ENCODE results near the gene PKN3.
"Not testable (repeated sequence)": the region's sequence is repeated elsewhere in the genome, so short reads cannot be mapped to it uniquely, and the experiment has no call there.

PKN3 gene

GRCh38 chr9:128693738-128694137 is 8.6 kb upstream of the PKN3 start:
- not testable (repeated sequence) for DNase-seq (ENCODE audit: low read depth)

DNA sequence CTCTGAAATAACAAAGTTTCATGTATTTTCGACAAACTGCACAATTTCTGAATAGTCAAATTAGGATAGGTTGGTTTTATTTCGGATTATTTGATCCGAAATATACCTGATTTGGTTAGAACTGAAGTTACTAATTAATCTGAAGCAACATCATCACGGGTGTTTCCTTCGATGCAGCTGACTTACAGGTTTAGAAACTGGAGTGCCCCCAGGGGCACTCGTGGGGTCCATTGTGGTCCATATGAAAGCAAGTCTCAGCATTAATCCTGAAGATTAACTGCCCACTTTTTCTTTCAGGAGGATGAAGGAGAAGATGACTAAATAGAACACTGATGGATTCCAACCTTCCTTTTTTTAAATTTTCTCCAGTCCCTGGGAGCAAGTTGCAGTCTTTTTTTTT is 8.0 kb upstream of the PKN3 start:
- no peak for DNase-seq (ENCODE audit: low read depth)

GRCh38 chr9:128696923-128697707 is 5.2 kb upstream of the PKN3 start:
- DNase-seq (ENCODE audit: low read depth) = no peak

DNA sequence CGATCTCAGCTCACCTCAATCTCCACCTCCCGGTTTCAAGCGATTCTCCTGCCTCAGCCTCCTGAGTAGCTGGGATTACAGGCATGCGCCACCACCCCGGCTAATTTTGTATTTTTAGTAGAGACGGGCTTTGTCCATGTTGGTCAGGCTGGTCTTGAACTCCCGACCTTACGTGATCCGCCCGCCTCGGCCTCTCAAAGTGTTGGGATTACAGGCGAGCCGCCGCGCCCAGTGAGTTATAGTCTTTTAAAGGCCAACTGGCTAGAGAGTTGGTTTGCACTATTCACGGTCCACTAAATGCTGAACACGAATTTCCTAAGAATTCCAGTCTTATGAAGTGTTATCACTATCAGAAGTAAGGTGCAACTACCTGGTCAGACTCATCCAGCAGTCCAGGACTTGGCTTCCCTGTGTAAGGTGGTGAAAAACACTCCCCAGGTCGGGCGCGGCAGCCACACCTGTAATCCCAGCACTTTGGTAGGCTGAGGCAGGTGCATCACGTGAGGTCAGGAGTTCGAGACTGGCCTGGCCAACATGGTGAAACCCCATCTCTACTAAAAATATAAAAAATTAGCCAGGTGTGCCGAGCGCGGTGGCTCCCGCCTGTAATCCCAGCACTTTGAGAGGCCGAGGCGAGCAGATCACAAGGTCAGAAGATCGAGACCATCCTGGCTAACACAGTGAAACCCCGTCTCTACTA is 3.1 kb upstream of the PKN3 start:
- DNase-seq (ENCODE audit: low read depth) = not testable (repeated sequence)

- DNase-seq (ENCODE audit: low read depth) = no peak
Measured at GRCh38 chr9:128701227-128701854, 962 bp upstream of the PKN3 start.

DNA sequence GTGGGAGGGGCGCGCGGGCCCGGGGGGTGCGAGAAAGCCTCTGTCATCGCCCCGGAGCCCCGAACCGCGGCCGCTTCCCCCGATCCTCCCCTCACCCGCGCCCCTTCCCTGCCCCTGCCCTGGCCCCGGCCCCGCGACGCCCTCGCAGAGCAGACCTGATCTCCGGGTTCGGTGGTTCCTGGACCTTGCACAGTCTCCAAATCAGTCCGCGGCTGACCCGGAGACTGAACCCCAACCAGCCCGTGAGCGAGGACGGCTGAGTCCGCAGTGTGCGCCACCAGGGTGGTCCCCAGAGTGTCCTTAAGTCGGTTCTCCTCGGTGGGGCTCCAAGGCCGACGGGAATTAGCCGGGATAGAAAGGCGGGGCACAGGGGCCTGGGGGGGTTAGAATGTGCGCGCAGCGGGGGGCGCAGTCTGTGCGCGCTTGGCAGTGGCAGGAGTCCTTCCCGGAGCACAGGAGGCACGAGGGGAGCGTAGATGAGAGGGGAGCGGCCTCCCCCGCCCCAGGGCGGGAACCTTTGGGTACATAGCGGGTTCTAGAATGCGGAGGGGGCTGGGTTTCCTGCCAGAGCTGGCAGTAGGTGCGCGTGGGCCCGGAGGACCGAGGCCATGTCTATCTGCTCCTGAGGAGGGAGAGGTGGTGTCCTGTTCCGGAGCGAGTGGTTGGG is 779 bp downstream of the PKN3 start:
- DNase-seq (ENCODE audit: low read depth) = no peak

GRCh38 chr9:128703616-128704355 is 1.5 kb downstream of the PKN3 start:
- DNase-seq (ENCODE audit: low read depth) = no peak

DNA sequence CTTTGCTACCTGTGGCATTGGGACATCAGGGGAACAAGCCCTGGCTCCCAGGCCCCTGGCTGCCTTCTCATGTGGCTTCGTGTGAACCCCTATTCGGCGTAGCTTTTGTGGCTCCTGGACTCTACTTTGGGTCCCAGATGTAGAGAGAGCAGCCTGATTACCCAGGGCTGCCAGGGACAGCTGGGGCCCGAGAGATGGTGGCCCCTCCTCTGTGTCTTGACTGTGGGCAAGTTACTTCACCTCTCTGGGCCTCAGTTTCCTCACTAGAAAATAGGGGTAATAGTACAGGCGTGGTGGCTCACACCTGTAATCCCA is 2.0 kb downstream of the PKN3 start:
- DNase-seq (ENCODE audit: low read depth) = no peak

DNA sequence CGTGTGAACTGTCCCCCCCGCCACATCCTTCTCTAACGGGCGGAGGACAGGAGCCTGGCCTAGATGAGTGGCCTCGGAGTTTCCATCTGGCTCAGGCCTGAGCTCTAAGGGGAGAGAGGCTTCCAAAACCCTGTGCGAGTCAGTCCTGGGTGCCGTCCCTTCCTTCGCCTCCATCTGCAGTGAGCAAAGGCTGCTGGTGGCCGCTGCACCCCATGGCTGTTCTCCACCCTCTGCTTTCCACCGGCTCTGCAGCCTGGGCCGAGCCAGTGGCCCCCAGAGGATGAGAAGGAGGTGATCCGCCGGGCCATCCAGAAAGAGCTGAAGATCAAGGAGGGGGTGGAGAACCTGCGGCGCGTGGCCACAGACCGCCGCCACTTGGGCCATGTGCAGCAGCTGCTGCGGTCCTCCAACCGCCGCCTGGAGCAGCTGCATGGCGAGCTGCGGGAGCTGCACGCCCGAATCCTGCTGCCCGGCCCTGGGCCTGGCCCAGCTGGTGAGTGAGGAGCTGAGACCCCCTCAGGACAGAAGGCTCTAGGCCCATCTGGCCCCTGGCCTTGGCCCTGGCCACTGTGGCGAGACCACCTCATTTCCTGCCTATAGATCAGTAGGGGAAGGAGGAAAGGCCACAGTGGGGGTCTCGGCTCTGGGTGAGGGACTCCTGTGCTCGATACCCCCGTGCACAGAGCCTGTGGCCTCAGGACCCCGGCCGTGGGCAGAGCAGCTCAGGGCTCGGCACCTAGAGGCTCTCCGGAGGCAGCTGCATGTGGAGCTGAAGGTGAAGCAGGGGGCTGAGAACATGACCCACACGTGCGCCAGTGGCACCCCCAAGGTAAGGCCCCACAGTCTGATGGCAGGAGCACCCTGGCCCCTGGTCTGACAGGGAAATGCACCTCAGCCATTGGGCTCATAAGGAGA is 3.0 kb downstream of the PKN3 start:
- DNase-seq (ENCODE audit: low read depth) = no peak

- DNase-seq (ENCODE audit: low read depth) = no peak
Measured at GRCh38 chr9:128706045-128706444, 3.7 kb downstream of the PKN3 start.

- no peak for DNase-seq (ENCODE audit: low read depth)
Measured at GRCh38 chr9:128706671-128707381, 4.5 kb downstream of the PKN3 start.

- DNase-seq (ENCODE audit: low read depth) = no peak
Measured at GRCh38 chr9:128707446-128707845, 5.1 kb downstream of the PKN3 start.

DNA sequence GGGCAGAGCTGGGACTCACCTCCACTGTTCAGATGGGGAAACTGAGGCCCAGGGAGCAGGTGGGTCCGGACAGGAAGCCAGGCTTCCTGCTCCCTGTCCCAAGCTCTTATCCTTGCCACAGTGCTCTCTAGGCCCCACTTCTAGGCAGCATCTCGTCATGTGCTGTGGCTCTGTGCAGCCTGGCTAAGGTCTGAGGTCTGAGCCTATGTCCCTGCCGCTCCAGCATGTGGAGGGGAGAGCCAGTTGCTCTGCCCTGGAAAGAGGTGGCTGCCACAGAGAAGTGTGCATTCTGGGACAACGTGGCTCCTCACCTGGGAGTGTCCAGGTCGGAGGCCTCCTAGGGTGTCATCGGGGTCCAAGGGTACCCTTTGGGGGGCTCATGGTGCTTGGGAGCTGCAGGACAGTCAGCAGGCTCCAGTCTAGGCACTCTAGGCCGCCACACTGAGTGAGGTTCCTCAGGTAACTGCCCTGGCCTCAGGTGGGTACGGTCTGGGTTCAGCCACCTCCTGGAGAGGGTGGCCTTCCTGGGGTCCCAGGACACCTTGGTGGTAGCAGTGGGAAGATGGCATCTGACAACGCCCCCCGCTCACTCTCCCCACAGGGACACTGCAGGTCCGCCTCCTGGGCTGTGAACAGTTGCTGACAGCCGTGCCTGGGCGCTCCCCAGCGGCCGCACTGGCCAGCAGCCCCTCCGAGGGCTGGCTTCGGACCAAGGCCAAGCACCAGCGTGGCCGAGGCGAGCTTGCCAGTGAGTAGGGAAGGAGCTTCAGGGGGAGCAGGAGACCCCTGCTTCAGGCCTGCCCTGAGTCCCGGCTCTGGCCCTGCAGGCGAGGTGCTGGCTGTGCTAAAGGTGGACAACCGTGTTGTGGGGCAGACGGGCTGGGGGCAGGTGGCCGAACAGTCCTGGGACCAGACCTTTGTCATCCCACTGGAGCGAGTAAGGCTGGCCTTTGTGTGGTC is 10.4 kb downstream of the PKN3 start:
- DNase-seq (ENCODE audit: low read depth) = no peak

GRCh38 chr9:128713411-128713780 is 11.1 kb downstream of the PKN3 start:
- DNase-seq (ENCODE audit: low read depth) = no peak

DNA sequence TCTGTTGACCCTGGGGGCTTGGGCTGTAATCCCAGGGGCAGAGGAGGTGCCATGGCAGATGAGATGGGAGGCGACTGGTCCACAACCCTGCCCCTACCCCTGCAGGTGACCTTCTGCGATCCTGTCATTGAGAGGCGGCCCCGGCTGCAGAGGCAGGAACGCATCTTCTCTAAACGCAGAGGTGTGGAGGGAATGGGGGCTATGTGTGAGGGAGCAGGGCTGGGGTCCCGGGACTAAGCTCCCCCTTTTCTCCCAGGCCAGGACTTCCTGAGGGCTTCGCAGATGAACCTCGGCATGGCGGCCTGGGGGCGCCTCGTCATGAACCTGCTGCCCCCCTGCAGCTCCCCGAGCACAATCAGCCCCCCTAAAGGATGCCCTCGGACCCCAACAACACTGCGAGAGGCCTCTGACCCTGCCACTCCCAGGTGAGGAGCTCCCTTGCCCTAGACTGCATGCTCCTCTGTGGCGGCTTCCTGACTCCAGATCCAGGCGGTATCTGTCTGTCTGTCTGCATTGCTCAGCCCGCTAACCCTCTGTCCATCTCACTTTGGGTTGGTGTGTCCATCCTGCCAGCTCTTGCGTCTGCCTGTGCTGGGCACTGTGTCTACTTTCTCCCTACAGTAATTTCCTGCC is 11.8 kb downstream of the PKN3 start:
- no peak for DNase-seq (ENCODE audit: low read depth)

DNA sequence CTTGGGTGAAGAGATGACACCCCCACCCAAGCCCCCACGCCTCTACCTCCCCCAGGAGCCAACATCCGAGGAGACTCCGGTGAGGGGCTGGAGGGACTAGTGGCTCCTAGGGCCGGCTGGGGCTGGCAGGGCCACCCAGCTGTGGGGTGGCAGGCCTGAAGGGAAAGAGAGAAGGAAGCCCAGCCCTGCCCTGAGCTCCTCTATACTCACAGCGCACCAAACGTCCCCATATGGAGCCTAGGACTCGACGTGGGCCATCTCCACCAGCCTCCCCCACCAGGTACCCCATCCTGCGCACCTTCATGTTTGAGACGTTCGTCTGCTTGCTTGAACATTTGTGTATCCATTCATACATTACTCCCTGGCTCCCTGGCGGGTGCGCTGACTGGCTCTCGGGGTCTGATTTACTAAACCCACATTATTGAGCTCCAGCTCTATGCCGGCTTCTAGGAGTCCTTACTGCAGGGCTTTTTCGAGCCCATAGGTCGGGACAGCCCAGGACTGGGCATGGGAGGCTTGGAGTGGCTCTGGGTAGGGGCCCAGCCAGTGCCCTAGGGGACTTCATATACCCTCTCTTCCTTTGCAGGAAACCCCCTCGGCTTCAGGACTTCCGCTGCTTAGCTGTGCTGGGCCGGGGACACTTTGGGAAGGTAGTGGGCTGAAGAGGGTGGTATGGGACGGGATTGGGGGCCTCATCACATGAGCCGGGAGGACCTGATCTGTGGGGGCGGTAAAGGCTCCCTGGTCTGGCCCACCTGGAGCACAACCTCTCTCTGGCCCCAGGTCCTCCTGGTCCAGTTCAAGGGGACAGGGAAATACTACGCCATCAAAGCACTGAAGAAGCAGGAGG is 12.5 kb downstream of the PKN3 start:
- DNase-seq (ENCODE audit: low read depth) = no peak

- no peak for DNase-seq (ENCODE audit: low read depth)
Measured at GRCh38 chr9:128715436-128715750, 13.1 kb downstream of the PKN3 start.

Data from T-helper 22 cell (primary cell).